RCC 7860 (cell line): ENCODE measurements around the gene PLEKHM3.

Experiments used
- DNase-seq: peaks from one replicate; pipeline ENCODE4 v3.0.0-alpha.2; 2015; ENCODE audit warnings: low spot score
- FAIRE-seq: peaks from 2 replicates; lab custom pipeline; 2012; peaks lifted over from hg19 to GRCh38; lab: Jason Lieb, UNC

PLEKHM3 gene

GRCh38 chr2:207835805-207836204, 189.5 kb downstream of the PLEKHM3 start:
- DNase-seq, result no peak
- no peak for FAIRE-seq

DNA sequence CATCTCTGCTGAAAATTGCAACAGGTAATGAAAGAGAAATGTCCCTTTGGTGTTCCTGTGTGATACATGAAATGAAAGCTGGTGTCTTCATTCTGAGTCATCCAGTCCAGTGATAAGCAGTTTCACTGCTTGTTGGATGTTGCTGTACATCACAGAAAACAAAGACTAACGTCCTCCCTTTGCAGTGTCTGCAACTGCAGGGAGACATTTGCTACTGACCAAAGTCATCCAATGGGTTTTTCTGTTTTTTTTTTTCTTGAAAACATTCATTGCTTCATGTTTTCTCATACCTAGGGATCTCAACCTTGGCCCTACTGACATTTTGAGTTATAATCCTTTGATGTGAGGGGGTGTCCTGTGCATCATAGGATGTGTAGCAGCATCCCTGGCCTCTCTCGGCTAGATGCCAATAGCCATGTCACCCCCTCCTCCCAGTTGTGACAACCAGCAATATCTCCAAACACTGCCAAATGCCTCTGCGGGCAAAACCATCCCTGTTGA, 192.0 kb downstream of the PLEKHM3 start:
- DNase-seq, result peak; percentile 52
- peak; percentile 17 for FAIRE-seq

GRCh38 chr2:207831584-207832248, 193.6 kb downstream of the PLEKHM3 start:
- FAIRE-seq (no peak), DNase-seq (no peak)

DNA sequence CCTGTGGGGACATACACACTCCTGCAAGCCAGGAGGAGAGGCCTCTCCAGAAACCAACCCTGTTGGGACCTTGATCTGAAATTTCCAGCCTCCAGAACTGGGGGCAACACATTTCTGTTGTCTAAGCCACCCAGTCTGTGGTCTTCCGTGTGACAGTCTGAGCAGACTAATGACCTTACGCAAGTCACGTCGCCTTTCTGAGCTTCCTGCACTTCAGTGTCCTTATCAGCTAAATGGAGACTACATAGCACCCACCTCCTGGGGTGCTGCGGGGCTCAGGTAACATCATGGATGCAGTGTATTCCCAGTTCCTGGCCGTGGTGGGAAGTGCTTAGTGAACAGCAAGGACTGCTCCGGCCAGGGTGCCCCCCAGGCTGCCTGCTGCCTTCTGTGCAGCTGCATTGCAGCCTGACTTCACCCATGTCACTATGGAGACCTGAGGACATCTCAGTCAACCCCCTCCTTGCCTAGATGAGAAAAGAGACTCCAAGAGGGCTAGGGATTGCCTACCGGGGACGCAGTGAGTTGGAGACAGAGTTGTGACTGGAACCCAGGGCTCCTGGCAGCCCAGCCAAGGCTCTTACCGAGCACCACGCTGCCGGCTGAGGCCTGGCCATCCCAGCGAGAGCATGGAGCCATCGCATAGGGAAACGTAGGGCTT, 194.4 kb downstream of the PLEKHM3 start:
- no peak for DNase-seq
- FAIRE-seq, result no peak

- DNase-seq (no peak), FAIRE-seq (no peak)
Observed at GRCh38 chr2:207828361-207829057, 196.8 kb downstream of the PLEKHM3 start.

DNA sequence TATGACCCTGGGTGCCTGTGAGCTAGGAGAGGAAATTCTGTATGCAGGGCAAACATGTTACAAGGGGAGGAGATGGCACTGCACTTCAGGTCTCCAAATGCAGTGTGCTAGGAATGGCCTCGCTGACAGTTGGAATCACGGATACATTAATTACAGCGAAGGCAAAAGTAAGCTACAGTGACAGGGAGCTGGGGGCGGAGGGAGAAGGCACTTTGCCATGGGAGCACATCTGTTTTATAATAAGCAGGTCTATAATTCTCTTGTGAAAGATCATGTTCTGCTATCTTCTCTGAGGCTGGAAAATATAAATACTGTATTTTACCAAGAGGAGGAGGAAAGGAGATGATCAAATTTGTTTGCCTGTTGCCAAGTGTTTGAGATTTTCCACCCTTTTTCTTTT, 199.3 kb downstream of the PLEKHM3 start:
- no peak for DNase-seq

GRCh38 chr2:207825045-207825954, 200.0 kb downstream of the PLEKHM3 start:
- FAIRE-seq (no peak), DNase-seq (no peak)

More for the DNA sequence above, 199.3 kb downstream of the PLEKHM3 start:
- FAIRE-seq, result no peak

DNA sequence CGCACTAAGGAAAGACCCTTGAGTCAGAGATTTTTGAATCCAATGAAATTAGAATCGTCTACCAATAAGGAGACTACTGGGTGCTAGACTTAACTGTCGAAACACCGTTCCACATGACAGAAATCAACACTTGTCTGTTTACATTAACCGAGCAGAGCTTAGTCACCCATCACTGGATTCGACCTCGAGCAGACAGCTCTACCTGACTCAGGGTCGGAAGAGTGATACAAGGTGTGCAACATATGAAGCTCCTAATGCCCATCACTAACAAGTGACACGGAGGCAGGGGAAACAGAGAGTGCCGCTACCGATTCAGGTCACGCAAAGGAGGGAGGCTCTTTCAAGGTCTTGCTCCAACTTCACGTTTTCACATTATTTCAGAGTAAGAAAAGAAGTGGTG, 201.5 kb downstream of the PLEKHM3 start:
- DNase-seq (peak; percentile 57), FAIRE-seq (peak; percentile 75)

- peak; percentile 97 for DNase-seq
- FAIRE-seq, result peak; percentile 99
Observed at GRCh38 chr2:207819839-207820784, 205.2 kb downstream of the PLEKHM3 start.

- DNase-seq, result no peak
- no peak for FAIRE-seq
Observed at GRCh38 chr2:207819021-207819797, 206.1 kb downstream of the PLEKHM3 start.

DNA sequence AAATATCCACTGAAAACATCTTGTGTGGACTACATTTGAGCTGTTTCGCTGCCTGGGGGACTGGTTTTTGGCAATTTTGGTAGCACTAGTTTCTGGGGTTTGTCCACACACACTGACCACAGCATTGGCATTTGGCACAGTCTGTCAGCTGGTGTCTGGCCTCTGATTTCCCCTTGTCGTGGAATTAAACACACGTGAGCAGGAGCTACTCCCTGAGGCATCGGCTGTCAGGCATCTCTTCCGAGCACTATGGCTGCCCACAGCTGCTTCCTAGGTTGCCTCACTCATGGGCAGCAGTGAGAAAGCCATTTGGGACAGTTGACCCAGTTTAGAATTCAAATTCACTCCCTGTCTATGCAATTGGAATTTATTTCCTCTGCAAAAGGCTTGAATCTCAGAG, 208.8 kb downstream of the PLEKHM3 start:
- no peak for FAIRE-seq

GRCh38 chr2:207815254-207815653, 210.1 kb downstream of the PLEKHM3 start:
- no peak for DNase-seq
- no peak for FAIRE-seq

More for the DNA sequence above, 208.8 kb downstream of the PLEKHM3 start:
- no peak for DNase-seq

DNA sequence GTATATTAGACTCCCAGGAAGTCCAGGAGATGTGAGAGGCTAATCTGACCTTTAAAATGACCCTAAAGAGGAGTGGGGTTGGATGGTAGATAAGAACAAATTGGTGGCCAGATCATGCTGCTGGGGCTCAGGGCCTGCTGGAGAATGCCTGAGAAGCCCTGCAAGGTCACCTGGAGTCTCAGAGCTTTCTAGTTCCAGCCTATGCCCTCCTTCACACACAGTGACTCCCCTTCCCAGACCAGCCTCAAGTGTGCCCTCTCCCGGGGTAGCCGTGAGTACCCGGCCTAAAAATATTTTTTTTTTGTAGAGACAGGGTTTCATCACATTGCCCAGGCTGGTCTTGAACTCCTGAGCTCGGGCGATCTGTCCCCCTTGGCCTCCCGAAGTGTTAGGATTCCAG, 211.4 kb downstream of the PLEKHM3 start:
- no peak for DNase-seq
- no peak for FAIRE-seq

DNA sequence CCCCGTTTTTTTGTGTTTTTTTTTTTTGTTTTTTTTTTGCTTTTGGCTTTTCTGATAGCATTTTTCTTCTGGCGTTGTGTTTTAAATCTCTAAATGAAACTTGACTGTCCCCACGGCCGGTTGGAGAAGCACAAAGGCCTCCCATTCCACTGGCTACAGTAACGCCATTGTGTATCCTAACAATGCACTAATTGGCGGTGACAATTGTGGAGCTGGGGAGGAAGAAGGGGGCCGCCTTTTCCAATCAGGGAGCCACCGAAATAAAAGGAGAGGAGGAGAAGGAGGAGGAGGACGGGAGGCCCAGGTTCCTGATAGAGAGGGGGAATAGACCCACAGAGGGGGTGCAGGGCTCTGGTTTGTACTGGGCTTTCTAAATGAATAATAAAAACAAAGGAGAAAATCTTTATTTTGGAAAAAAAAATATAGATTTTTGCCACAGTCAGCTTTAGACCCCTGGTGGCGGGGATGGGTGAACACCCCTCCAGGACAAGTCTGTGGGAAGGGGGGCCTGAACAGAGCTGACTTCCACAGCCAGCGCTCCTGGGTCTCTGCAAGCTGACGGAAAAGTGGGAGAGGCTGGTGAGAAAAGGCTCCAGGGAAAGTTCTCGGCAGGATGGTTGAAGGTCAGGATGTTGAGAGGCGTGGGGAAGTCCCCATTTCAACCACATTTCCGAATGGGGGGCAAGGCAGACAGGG, 212.0 kb downstream of the PLEKHM3 start:
- FAIRE-seq (no peak), DNase-seq (no peak)

DNA sequence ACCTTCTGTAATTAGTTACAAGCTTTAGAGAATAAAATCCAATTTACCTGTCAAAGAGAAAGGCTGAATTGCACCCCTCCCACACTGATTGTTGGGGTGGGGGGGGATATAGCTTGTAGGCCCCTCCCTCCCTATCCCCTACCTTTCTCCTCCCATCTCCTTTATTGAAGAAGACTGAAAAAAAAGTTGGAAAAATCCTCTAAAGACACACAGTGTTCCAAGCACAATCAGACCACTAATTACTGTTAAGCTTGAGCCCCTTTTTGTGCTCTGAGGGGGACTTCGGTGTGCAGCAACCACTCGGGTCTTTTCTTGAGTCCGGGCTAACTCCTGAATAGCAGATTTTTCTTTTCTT, 212.6 kb downstream of the PLEKHM3 start:
- FAIRE-seq (no peak), DNase-seq (no peak)

GRCh38 chr2:207812058-207812725, 213.1 kb downstream of the PLEKHM3 start:
- no peak for DNase-seq
- FAIRE-seq, result no peak

DNA sequence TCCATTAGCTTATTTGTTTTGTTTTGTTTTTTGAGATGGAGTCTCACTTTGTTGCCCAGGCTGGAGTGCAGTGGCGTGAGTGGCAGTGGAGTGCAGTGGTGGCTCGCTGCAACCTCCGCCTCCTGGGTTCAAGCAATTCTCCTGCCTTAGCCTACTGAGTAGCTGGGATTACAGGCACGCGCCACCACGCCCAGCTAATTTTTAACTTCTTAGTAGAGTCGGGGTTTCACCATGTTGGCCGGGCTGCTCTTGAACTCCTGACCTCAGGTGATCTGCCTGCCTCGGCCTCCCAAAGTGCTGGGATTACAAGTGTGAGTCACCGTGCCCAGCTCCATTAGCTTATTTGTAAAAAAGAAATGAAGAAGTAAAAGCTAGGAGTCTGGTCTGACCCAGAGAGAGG, 213.7 kb downstream of the PLEKHM3 start:
- FAIRE-seq, result peak; percentile 83

More for the DNA sequence above, 213.7 kb downstream of the PLEKHM3 start:
- peak; percentile 19 for DNase-seq
